Measurements from ENCODE around the gene SETBP1.
"Not testable (repeated sequence)": the region's sequence is repeated elsewhere in the genome, so short reads cannot be mapped to it uniquely, and the experiment has no call there.

The SETBP1 gene

GRCh38 chr18:44704135-44704789 lies 23.6 kb downstream of the SETBP1 start:
- no peak for DNase-seq (ENCODE audit: low spot score)

- DNase-seq (ENCODE audit: low spot score), result no peak
Observed at GRCh38 chr18:44705075-44705675, 24.5 kb downstream of the SETBP1 start.

- no peak for DNase-seq (ENCODE audit: low spot score)
Observed at GRCh38 chr18:44708451-44709083, 27.9 kb downstream of the SETBP1 start.

DNA sequence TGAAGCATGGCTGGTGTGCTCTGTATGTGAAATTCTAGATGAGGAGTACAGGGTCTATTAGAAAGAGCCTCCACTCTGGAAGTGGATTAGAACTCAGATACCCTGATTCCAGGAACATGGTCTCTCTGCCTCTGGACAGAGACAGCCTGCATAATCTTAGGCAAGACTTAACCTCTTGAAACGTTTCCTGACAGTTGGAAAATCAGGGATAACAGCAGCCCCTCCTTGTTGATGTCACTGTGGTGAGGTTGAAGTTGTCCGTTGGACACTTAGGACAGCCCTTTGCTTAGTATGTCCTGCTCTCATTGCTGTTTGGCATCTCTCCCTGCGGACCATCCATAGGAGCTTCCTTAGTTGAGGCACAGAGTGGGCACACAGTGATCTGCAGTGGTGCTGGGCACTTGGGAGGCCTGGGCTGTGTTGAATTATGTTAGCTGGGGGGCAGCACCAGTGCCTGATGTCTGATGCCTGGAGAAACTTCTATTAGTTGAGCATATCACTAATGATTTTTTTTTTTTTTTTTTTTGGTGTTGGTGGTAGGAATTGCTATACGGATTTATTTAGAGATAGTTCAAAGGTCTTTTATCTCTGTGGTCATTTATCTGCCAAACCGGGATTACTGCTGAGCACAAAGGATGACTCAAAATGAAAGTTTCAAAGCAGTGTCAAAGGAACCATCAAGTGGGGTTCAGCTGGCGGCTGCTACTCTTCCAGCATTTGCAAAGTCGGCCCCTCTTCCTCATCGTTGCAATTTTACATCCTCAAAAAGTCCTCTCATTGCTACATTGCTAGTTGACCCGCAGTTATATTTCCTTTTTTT lies 28.8 kb downstream of the SETBP1 start:
- DNase-seq (ENCODE audit: low spot score), result no peak

GRCh38 chr18:44710931-44711330 lies 30.2 kb downstream of the SETBP1 start:
- DNase-seq (ENCODE audit: low spot score), result no peak

GRCh38 chr18:44712025-44712424 lies 31.3 kb downstream of the SETBP1 start:
- no peak for DNase-seq (ENCODE audit: low spot score)

- DNase-seq (ENCODE audit: low spot score), result no peak
Observed at GRCh38 chr18:44713435-44713834, 32.7 kb downstream of the SETBP1 start.

DNA sequence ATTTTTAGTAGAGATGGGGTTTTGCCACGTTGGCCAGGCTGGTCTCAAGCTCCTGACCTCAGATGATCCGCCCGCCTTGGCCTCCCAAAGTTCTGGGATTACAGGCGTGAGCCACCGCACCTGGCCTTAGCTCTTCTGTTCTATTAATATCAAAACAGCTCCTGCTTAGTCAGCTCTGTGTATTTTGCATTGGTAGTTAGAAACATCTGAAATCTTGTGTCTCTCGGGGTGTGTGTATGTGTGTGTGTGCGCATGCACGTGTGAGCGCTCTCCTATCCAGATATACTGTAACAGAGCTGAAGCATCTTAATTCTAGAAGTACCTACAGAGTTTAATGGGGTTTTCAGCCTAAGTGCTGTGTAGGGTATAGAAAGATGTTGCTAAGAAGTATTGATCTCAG lies 33.7 kb downstream of the SETBP1 start:
- DNase-seq (ENCODE audit: low spot score), result no peak

- DNase-seq (ENCODE audit: low spot score), result no peak
Observed at GRCh38 chr18:44715245-44715644, 34.6 kb downstream of the SETBP1 start.

GRCh38 chr18:44715842-44716241 lies 35.2 kb downstream of the SETBP1 start:
- DNase-seq (ENCODE audit: low spot score), result no peak

DNA sequence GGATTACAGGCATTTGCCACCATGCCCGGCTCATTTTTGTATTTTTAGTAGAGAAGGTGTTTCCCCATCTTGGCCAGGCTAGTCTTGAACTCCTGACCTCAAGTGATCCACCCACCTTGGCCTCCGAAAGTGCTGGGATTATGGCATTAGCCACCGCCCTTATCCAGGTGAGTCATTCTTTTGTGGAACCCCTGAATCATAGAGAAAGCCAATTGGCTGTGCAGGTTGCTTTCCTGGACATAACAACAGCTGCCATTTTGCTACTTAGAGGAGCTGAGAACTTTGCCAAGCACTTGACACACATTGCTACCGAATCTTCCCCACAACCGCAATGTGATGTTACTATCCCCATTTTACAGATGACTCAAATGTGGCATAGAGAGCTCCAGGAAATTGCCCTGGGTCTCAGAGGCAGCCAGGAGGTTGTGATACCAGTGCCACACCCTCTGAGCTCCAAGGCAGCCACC lies 36.0 kb downstream of the SETBP1 start:
- no peak for DNase-seq (ENCODE audit: low spot score)

GRCh38 chr18:44719519-44720060 lies 38.9 kb downstream of the SETBP1 start:
- DNase-seq (ENCODE audit: low spot score), result no peak

GRCh38 chr18:44721748-44722147 lies 41.1 kb downstream of the SETBP1 start:
- DNase-seq (ENCODE audit: low spot score), result not testable (repeated sequence)

DNA sequence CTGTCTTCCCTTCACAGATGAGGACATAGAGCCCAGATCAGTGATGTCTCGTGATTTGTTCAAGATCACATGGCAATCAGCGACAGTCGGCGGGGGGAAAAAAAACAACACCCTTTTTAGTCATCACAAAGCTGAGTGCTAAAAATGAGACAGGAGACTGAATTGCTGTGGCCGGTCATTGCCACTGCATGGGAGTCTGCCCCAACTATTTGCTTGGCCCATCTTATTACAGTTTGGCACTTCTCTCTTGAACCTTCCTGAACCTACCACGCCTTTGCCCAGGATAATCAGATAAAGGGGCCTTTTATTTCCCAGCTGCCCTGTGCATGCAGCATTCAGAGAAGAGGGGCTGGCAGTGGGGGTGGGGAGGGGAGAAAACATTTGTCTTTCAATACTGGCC lies 42.7 kb downstream of the SETBP1 start:
- no peak for DNase-seq (ENCODE audit: low spot score)

- DNase-seq (ENCODE audit: low spot score), result no peak
Observed at GRCh38 chr18:44724105-44724778, 43.6 kb downstream of the SETBP1 start.

DNA sequence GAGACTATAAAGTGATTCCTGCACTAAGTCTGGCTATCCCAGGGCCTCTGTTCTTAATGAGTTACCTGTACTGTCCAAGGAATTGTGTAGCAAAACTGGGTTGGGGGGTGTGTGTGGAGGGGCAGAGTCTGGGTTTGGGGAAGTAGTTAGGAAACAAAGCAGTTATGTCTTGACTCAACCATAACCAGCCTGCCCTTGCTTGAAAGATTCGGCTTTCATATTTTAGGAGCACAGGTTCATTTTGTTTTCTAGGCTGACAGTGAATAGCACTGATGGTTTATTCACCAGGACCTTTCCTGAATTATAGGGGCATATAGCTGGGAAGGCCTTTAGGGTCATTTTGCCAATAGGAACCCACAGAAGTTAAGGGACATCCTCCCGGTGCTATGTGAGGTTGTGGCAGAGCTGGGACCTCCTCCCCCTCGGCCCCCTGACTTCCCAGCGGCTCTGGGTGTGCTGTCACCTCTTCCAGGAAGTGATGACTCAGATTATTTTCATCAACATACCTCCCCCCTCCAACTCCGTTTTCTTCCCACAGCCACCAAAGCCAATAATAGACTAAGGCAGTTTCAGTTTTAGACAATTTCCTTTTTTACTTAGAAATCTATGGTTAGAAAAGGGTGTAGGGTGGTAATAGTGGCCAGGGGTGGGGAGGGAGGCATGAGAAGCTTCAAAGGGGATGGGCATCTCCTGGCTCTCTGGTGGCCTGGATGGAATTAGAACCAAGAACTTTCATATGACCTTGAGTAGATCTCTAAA lies 44.8 kb downstream of the SETBP1 start:
- DNase-seq (ENCODE audit: low spot score), result no peak

GRCh38 chr18:44726059-44726421 lies 45.4 kb downstream of the SETBP1 start:
- no peak for DNase-seq (ENCODE audit: low spot score)

GRCh38 chr18:44727291-44727690 lies 46.6 kb downstream of the SETBP1 start:
- DNase-seq (ENCODE audit: low spot score), result no peak

DNA sequence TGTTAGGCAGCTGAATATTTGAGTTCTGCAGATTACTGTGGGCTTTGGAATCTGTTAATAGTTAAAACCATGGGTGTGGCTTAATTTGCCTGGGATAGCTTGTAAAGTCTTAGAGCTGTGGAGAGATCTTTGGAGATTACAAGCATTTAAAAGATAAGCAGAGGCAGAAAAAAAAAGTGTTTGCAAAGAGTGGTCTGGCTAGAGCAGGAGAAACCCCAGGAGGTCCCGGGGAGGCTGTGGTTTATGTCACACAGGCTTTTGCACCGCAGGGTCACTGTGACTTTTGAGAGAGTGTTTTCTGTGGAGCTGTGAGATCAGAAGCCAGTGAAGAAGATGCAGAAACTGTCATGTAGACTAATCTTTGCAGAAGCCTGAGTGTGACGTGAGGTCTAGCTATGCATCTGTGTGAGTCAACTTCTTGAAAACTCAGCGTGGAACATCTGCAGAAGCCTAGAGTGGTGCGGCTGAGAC lies 49.0 kb downstream of the SETBP1 start:
- DNase-seq (ENCODE audit: low spot score), result no peak

GRCh38 chr18:44730803-44731529 lies 50.3 kb downstream of the SETBP1 start:
- no peak for DNase-seq (ENCODE audit: low spot score)

All from HuH-7.5 (cell line).